Stimulated activated CD4-positive, alpha-beta T cell treated with anti-CD3 and anti-CD28 coated beads, Interleukin-12 subunit alpha, Interleukin-12 subunit beta, amount 100 ng/mL, for 4 hours (primary cell): ENCODE data around the gene PTGIS.
A peak's percentile ranks its signal among the peaks of the same experiment; 100 is the strongest.

ENCODE experiments used
- DNase-seq: peaks from one replicate; pipeline ENCODE4 v3.0.0-alpha.2; 2020

Gene PTGIS

DNA sequence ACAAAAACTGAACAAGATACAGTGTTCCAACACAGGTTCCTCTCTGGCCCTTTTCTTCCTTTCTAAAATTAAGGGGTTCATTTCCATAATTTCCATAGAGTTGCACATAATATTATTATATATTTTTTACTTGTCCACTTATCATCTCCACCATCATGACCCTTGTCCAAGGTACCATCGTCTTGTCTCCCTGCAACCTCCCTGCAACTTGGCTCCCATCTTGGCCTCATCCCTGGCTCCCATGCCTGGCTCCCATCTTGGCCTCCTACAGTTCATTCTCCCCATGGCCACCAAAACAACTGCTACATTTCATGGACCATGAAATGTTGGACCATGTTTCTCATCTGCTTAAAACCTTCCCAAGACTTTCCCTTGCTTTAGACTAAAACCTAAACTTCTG, 82.4 kb downstream of the PTGIS start:
- DNase-seq, result no peak

DNA sequence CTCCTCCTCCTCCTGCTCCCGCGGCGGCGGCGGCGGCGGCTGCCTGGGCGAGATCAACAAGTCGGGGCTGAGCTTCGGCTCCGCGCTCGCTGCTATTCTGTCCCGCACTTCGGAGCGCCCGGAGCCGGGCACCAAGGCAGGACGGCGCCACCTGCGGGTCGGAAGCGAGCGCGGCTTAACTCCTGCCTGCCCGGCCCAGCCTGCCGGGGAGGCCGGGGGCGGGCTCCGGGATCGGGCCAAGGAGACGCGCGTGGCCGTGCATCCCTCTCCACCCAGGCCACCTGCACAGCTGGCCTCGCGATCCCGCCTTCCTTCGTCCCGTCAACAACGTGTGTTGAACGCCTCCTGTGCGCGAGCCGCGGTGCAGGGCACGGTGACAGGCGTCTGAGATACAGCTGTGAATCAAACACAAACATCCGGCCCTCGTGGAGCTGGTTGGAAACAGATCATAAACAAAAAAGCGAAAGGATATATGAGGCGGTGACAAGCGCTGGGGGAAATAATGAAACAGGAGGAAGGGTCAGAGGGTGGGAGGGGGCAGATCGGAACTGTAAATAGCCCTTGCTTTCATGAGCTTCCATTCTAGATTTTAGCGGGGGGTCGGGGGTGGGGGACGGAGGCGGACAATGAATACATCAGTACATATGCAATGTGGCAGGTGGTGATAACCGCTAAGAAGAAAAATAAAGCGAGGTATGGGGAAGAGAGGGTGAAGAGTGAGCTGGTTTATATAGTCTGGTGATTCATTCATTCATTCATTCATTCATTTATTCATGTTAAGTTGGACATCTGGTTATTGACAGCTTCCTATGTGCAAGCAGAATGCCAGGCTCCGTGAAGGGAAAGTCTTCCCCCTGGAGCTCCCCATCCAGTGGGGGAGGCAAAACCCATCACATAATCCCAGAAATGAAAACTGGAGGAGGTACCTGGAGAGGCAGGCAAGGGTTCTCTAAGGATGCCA, 83.5 kb downstream of the PTGIS start:
- peak; percentile 63 for DNase-seq

DNA sequence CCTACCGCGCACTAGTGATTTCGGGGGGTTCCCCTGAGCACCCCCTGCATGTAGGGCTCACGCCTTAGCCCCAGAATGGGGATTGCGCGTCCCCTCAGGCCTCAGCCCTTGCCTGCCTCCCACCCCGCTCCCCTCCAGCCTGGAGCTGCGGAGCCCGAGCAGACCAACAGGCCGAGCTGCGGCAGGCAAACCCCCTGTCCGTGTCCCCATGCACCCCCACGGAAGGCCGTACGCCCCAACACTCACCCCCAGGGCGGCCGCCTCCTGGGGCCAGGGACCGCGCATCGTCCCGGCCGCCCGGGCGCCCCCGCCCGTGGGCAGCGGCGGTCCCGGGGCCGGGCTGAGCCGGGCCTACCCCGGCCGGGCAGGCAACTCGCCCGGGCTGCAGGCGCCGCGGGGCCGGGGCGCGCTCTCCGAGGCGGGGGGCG, 84.2 kb downstream of the PTGIS start:
- DNase-seq, result no peak

DNA sequence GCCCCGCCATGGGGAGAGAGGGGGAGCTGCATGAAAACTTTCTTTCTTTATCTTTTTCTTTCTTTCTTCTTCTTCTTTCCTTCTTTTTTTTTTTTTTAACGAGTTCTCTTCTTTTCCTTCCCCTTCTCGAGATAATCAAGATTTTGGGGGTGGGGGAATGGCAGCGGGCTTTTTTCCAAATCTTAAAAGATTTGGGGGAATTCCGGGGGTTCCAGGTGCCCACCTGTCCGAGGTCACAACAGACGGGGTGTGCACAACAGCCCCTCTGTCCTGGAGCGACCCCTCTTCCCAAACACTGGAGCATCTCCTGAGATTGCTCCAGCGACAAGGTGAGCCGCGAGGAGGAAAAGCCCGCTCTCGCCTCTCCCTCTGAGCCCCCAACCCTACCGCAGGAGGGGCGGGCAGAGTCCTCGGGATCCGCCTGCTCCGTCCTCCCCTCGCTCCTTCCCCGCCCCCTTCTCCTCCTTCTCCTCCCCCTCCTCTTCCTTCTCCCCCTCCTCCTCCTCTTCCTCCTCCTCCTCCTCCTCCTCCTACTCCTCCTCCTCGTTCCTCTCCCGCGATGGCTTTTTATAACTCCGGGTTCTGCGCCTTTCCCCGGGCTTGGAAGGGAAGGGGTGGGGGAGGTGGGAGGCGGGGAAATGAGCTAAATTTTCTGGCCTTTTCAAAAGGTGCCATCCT, 84.8 kb downstream of the PTGIS start:
- DNase-seq, result no peak

DNA sequence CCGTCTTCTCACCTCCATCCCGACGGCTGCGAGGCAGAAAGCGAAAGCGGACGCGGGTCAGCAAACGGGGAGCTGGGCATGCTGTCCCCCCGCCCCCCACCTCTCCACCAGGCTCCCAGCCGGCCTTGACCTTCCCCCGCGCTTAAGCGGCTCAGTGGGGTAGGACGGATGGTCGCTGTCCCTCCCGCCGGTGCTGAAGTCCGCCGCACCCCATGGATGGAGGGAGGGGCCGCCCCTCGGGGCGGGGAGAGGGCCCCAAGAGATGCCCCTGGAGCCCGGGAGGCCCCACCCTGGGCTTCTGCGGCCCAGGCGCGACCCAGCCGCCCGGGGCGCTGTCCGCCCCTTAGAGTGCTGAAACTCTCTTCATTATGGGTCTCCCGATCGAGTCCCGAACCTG, 85.3 kb downstream of the PTGIS start, which contains the start of gene KCNB1:
Gene KCNB1 (minus strand): TSS at position 48 of the 397 bp plus-strand sequence. CDS start 188 bp downstream, outside the sequence.
- peak; percentile 20 for DNase-seq

DNA sequence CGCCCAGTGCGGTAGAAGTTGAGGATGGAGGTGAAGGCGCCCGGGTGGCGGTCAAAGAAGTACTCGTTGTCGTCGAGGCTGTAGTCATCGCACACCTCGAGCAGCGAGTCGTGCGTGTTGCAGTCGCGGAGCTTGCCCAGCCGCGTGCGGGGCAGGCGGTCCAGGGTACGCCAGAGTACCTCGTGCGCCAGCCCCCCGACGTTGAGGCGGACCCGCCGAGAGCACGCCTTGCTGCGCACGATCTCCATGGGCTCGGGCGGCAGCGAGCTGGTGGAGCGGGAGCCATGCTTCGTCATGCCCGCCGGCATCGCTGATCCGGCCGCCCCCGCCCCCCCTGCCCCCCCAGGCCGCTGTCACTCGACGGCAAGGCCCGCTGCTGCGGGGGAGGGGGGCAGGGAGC, 85.8 kb downstream of the PTGIS start:
- no peak for DNase-seq

DNA sequence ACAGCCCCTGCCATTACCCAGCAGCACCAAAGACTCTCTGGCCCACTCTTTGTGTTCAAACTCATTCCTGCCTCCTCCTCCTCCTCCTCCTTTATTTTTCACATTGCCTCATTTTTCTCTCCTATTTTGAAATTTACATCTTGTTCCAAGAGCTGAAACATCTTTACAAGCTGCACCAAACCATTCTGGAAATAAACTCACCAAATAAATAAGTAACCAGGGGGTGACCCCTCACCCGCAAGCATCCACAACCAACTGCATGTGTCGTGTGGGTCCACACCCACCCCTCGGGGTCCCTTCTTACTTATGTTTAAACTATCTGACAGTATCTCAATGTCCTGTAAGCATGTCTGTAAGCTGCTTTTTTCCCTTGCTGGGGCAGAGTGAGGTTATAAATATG, 86.8 kb downstream of the PTGIS start:
- DNase-seq, result no peak

DNA sequence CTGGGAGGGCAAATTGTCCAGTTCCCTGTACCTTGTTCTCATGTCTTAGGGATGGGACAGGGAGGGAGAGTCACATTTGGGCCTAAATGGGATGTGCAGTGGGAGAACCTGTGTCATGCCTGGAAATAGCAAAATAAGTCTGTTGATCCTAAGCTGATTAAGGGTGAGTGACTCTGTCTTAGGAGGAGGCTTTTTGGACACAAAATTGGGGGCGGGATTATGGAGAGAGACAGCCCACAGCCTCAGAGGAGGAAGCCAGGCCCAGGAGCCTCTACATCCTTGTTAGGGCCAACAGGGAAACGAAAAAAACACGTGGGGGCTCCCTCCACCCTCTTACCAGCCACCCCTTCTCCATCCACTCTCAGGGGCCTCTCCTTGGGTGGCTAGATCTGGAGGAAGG, 87.7 kb downstream of the PTGIS start:
- no peak for DNase-seq

DNA sequence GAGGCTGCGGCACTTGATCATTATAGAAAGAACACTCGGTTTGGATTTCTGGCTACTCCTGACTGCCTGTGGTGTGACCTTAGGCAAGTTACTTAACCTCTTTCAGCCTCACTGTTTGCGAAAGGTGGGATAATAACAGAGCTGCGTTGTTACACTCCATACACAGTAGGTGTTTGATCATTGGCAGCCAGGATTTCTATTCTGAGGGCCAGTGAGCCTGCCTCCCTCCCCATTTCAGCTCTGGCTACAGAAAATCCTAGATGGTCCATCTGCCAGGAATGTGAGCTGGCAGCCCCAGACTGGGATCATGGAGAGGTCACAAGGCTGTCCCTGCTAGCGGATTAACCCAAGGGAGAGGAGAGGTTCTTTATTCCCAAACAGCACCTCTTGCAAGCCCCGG, 88.2 kb downstream of the PTGIS start:
- no peak for DNase-seq

DNA sequence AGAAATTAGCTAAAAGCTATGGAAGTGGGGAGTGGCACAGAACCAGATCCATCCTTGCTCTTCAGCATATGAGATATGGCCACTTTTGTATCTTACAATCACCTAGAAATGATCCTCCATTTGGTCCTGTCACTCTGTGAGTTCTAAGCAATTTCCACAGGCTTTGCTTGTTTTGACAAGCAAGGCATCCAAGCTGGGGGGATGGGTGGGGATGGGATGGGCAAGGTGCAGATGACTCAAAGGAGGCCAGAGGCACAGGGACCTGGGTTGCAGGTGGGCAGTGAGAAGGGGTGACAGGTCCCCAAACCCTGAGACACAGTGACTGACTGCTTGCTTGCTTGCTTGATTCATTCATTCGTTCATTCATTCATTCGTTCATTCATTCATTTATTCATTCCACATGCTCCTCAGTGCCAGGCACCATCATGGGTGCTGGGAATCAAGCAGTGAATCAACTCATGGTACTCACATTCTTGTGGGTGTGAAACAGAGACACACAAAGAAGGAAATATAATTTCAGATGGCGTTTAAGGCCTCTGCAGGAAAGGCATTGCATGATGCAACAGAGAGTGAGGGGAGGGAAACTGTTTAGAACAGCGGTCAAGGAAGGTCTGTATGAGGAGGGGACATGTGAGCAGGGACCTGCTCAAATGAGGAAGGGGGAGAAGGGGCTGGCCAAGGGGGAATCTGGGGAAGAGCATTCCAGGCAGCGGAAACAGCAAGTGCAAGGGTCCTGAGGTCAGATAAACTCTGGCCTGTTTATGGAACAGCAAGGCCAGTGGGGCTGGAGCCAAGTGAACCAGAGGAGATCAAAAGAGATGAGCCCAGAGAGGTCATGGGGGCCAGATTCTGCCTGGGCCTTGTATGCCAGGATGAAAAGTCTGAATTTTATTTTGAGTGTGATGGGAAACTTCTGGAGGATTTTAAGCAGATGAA, 88.9 kb downstream of the PTGIS start:
- DNase-seq, result no peak

DNA sequence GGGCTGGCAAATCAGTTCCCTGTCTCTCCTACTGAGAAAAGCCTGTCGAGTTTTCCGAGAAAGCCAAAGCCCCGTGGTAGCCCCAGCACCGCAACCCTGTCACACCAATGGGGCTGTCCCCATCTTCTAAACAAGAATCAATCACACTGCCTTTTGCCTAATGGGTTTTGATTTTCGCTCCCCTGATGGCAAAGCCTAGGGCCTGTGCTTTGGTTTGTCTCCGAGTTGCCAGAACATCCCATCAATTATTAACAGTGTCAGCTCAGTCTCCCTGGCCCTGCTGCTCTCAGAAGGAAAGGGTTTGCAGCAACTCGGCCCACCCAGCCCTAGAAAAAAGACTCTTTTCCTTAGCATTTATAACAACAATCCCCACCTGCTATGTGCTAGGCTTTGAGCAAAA, 89.7 kb downstream of the PTGIS start:
- no peak for DNase-seq

DNA sequence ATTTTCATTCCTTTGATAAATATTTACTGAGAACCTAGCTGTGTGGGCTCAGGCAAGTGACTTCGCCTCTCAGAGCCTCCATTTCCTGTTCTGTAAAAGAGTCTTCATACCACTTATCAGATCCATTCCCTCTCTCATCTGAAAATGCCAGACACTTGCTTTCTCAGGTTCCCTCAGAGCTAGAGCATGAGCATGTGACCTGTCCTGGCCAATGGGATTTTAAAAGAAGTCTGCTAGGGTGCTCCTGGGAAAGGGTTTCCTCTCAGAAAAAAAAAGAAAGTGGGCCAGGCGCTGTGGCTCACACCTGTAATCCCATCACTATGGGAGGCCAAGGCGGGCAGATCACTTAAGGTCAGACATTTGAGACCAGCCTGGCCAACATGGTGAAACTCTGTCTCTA, 90.7 kb downstream of the PTGIS start:
- DNase-seq, result no peak

DNA sequence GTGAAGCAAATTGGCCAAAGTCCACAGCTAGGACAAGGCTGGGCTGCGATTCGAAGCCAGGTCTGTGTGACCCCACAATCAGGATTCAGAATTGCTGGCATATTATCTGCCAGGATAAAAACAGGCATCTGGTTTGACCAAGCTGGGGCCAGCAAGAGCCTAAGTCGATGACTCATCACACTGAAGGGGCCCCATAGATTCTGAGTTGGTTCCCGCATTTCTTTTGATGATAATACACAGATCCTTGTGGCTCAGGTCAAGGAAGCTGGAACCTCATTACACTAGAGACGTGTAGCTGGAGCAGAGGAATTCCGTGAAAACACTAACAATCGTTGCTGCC, 92.0 kb downstream of the PTGIS start:
- no peak for DNase-seq

DNA sequence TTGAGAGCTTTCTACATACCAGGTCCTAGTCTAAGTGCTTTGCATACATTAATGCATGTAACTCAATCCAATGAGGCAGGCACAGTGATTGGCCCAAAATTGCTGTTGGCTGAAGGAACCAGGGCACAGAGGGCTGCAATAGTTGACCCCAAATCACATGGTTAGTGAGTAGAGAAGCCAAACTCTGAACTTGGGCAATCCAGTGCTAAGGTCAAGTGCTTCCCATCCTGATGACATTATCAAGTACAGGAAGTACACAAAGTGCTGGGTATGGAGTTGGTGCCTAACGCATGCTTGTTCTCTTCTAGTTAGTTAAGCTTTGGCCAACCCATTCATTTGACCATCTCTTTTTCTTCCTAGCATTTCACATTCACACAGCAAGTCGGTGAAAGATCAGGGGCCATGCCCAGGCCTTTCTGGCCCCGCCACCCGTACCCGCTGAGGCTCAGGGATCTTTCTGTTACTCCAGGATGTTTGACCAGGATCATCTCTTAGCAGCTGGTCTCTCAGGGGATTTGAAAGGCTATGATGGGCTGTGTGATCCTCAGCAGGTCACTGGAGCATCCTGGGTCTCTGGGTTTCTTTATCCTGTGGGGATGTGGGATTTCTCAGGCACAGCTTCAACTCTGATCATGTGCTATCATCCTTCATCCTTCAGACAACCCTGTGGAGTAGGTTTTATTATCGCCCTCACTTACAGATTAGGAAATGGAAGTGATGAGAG, 92.5 kb downstream of the PTGIS start:
- no peak for DNase-seq

DNA sequence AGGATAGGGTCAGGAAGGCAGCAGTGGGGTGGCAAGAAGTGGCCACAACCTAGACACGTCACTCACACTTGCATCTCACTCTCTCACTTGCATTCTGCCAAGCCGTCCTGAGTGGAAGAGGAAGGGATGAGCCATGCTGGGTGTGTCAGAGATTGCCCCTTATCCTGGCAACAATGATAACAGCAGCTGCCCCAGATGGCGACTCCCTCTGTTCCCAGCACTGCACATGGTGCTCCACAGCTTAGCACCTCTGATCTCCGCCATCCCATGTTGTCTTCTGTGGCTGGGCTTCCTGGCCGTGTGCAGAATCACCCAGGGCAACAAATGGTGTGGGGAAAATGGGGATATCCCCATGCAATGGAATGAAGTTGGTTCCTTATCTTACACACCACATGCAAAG, 96.5 kb downstream of the PTGIS start:
- DNase-seq, result no peak

DNA sequence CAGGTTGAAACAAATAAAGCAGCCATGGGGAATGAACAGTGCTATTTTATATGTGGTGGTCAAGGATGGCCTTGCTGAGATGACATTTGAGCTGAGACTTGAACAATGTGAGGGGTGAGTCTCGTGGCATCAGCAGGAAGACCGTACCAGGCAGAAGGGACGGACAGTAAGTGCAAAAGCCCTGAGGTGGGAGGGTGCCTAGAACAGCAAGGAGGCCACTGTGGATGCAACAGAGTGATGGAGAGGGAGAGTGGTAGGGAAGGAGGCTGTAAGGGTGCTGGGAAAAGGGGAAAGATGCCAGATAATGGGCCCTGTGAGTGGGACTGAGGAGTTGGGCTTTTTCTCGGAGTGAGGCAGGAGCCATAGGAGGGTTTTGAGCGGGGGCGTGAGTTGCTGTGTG, 97.0 kb downstream of the PTGIS start:
- DNase-seq, result no peak

DNA sequence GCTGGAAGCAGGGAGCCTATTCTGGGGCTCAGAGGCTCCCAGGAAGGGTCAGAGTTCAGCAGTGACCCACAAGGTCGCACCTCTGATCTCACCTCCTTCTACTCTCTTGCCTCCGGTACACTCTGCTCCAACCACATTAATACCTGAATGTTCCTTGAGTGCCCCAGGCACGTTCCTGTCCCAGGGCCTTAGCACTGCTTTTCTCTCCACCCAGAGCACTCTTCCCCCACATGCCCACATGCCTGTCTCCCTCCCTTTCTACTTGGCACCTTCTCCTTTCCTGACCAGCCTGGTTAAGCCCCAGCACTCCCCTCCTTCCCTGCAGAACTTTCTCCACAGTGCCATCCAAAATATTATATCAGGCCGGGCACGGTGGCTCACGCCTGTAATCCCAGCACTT, 98.9 kb downstream of the PTGIS start:
- no peak for DNase-seq

DNA sequence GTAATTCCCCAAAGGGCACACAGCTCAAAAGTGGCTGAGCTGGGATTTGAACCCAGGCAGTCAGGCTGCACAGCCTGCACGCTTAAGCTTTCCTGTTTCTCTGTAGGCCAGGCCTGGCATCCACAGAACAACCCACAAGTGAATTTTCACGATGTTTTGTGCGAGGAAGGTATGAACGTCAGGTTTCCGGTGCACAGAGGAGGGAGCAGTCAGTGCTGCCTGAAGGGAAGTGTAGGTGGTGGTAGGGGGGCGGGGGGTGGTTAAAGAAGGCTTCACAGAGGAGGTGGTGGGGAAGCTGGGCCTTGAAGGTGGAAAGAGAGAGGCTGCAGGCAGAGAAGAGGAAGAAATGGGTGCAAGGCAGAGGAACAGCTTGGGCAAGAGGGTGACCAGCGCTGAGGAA, 99.5 kb downstream of the PTGIS start:
- DNase-seq, result no peak

DNA sequence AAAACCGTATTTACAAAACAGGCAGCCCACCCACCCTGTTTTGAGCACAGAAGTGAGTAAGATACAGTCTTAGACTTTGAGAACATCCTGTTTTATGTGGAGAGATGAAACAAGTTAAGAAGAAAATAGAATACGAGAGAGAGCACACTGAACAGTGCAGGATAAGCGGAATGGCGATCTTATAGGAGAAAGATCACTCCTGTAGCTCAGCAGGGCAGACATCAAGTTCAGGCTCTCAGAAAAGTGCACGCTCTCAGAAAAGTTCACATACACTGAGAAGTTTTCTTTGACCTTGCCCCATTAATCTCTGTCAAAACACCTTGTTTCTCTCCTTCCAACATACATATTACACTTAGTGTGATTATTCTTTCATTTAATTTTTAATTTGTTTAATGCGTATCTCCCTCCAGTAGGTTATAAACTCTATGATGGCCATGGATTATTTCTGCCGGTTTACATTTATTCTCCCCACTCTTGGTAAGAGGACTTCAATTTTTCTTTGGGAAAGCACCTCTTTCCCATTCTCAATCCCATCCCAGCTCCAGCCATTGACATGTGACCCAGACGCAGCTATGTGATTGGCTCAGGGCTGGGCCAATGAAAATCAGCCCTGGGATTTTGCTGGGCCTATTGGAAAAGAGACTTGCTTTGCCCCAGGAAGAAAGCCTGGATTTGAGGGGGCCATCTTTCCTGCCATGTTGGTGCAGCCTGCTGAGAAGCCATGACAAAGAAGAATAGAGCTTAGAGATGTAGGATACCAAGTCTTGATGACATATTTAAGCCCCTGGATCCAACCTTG, 101.6 kb downstream of the PTGIS start:
- DNase-seq, result no peak

DNA sequence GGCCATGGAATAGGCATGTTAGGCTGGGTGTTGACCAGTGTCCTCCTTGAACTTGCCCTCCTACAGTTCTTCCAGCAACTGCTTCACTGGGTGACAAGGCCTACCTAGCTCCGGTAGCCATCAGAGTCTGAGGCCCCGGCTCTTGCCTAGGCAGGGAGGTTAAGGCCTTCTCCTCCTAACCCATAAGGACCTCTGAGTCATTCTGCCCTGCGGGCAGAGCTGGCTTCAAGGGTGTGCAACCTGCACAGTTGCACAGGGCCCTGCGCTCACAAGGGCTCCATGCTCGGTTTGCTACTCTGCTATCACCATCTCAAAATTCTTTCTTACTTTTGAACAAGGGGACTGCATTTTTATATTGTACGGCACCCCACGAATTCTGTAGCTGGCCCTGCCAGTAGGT, 103.4 kb downstream of the PTGIS start:
- DNase-seq, result no peak

DNA sequence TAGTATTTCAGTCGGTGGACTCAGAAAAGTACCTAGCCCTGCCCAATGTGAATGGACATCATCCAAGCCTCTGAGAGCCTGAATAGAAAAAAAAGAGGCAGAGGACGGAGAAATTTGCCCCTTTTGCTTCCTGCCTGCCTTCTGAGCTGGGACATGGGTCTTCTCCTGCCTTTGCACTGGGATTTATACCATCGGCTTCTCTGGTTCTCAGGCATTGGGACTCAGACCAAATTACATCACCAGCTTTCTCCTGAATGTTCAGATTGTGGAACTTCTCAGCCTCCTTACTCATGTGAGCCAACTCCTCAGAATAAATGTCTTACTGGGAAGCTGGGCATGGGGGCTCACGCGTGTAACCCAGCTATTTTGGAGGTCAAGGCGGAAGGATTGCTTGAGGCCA, 105.3 kb downstream of the PTGIS start:
- DNase-seq, result no peak
